Hematopoietic multipotent progenitor cell treated with erythropoietin and hydrocortisone succinate and interleukin-3 and kit ligand, for 6 days (in vitro differentiated cells): ENCODE measurements around the gene MREG.

Source experiments
- DNase-seq: peaks from one replicate; pipeline ENCODE4 v3.0.0-alpha.2; 2015

Gene MREG, protein sequence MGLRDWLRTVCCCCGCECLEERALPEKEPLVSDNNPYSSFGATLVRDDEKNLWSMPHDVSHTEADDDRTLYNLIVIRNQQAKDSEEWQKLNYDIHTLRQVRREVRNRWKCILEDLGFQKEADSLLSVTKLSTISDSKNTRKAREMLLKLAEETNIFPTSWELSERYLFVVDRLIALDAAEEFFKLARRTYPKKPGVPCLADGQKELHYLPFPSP

DNA sequence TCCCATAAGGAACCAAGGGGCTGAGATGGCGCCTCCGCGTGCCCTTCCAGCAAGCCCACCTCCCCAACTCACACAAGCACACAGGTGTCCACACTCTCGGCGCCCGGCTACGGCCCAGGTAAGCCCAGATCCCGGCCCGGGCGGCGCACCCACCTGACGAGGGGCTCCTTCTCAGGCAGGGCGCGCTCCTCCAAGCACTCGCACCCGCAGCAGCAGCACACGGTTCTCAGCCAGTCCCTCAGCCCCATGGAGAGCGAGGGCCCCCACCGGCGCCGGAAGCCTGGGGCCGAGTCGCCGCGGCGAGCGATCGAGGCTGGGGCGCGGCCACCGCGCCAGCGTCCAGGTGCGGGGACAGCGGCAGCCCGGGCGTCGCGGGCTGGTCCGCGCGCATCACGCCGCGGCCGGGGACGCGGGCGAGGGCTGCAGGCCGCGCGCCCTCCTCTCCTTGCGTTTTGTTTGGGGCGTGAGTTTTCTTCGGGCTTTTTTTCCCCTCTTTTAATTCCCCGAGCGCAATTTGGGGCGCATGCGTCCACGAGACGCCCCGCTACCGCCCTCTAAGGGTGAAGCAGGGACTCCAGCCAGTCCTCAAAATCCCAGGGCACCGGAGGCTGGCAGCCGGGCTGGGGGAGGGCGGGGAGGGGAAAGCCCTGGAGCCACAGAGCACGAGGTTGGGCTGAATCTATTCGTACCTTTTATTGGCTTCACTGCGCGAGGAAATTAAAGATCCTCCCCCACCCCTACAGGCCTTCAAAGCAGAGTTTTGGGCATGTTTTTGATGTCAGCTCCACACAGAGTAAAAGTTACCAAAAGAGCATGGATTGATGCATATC is at the start of gene MREG:
TSS of gene MREG (minus strand) at position 472 of the 830 bp plus-strand sequence. CDS start at position 248, 224 bp downstream.
- DNase-seq, result peak; percentile 93

DNA sequence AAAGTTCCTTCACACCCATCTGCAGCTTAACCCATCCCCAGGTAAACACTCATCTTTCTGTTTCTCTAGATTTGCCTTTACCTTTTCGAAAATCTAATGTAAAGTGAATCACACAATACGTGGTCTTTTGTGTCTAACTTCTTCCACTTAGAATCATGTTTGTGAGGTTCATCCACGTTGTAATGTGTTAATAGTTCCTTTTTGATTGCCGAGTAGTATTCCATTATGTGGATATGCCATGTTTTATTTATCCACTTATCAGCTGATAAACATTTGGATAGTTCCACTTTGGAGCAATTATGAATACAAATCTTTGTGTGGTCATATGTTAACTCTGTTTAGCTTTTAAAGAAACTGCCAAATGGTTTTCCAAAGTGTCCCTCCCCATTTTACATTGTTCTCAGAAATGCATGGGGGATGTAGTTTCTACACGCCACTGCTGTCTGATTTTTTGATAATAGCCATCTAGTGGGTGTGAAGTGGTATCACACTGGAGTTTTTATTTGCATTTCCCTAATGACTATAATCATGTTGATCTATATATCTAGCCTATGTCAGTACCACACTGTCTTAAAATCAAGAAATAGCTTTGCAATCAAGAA is 46.0 kb upstream of the MREG start:
- DNase-seq, result peak; percentile 41

DNA sequence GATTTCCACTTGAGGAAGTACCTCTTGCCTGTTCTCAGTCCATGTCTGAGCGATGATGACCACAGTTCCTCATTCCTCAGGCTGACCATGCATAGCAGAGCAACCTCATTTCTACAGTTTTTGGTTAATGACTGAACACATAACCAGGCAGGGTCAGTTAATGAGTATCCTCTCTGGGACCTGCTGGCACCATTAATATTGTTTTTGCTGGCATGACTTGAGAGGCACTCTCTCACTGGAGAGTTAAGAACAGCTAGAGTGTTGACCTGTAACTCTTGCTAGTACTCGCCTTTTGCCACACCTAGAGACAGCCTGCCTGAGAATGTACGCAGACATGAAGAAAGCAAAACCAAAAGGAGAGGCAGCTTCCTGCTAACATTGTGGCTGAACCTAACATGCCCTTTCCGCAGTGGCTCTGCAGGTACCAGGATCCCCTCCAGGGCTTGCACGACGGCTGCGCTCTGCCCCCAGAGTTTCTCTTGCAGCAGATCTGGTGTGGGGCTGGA is 44.4 kb upstream of the MREG start:
- DNase-seq, result peak; percentile 23

DNA sequence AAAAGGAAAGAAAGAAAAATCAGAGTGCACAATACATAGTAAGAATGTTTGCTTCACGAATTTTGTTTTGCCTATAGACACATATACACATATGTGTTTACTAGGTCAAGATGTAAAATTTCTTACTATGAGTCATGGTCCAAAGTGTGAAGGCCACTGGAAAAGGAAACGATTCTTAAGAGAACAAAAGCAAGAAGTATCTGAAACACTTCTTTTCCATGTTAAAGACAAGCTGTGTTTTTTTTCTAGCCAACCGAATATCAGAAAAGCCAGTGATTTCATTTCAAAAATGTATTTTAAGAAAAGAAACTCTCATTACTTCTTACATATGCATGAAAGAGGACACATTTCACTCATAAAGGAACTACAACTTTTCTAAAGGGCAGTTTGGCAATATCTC is 43.4 kb upstream of the MREG start:
- DNase-seq, result no peak

DNA sequence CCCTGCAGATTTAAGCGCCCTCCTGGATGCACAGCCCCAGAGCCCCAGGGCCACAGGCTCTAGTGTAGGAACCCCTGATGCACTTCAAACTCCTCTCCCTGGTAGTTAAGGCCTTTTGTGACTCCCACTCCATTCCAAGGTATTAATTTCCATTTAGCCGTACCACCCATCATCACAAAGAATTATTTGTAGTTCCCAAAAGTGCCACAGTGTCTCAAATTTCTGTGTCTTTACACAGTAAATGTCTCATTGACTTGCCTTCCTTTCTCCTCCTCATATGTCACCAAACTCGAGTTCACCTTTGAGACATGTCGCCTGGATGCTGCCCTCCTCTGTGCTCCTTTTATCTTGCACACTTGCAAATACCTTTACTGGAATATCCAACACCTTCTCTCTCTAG is 42.3 kb upstream of the MREG start:
- no peak for DNase-seq

DNA sequence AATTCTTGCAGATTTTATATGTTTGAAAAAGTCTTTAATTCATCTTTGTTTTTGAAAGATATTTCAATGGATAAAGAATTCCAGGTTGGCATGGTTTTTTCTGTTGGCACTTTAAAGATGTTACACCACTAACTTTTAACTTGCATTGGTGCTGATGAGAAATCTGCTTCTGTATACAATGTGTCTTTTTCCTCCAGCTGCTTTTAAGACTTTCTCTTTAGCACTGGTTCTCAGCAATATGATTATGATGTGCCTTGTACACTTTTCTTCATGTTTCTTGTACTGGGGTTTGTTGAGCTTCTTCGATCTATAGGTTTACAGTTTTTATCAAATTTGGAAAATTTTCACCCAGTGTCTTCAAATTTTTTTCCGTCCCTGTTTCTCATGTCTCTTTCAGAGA is 39.1 kb upstream of the MREG start:
- DNase-seq, result no peak

DNA sequence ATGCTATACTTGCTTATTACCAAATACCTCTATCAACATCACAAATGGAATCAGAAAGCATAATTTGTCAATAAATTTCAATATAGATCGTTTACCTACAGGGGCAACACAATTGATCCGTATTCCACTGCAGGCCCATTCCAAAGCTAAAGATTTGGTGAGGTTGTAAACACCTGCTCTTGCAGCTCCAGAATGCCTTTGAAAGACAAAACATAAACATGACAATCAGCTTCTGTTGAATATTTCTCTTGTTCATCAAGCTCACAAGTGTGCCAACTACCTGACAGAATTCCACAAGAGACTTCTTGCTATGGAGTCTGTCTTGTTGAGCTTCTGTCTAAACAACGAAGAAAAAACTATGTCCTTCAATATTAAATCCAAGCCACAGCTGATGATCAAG is 38.0 kb upstream of the MREG start:
- no peak for DNase-seq

DNA sequence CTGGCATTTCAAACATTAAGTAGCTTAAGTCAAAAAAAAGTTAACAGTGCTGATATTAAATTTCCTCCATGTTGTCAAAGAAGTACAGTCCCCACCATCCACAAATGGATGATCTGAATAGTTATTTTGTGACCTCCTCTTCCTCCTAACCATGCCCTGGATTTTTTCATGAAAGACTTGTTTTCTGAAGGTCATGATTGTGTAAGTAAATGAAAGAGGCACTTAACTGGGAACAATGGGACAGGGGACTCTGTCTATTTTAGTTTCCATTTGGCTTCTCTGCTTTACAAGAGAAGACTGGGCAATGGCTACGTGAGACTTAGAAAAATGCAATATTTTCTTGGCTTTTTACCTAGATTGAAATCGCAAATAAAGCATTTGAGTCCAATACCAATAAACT is 36.1 kb upstream of the MREG start:
- DNase-seq, result no peak

DNA sequence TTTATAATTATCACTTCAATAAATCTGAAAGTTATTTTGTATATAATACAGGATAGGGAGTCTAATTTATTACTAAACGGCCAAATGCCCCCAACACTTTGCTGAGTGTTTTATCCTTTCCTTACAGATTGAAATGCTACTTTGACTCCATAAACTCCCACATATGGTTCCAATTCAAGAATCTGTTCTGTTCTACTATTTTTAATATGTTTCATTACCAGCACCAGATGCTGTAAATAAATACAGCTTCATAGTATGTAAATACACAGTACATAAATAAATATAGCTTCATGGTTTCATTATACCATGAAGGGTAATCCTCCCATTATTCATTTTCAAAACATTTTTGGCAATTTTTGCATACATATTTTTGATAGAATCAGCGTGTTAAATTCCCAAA is 34.0 kb upstream of the MREG start:
- no peak for DNase-seq

DNA sequence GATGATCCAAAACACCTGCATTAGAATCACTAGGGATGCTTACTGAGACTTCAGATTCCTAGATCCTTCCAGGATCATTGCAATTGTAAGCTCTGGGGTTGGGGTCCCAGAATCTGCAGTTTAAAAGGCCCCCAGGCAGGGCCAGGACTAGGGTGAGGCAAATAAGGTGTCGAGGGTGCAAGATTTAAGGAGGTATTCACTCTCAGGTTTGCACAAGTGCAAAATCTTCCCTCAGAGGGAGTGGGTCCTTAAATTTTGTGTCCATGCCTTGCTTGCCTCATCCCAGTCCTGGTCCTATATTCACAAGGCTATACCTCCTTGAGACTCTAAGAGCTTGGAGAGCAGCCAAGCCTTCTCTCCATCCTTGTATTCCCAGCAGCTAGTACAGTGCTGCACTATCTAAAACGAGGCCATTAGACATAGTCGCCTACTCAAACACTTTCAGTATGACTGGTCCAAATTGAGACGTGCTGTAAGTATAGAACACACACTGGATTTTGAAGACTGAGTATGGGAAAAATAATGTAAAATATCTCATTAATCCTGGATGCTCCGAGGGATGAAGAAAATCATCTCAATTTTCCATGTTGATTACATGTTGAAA is 31.6 kb upstream of the MREG start:
- DNase-seq, result no peak

DNA sequence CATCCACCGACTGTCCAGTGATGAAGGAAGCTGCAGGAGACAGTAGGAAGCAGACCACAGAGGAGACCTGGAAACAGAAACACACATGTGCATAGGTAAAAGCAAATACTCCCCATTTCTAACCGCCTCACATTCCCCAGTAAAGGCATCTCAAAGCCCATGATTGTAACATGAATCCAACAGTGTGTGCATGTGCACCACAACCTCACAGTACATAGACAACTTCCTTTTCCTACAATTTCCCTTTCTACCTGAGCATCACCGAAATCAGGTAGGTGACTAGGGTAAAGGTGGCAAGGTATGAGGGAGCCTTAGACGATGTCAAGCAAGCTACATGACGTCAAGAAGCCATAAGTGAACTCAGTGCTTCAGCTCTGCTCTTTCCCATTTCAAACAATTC is 30.6 kb upstream of the MREG start:
- DNase-seq, result no peak

DNA sequence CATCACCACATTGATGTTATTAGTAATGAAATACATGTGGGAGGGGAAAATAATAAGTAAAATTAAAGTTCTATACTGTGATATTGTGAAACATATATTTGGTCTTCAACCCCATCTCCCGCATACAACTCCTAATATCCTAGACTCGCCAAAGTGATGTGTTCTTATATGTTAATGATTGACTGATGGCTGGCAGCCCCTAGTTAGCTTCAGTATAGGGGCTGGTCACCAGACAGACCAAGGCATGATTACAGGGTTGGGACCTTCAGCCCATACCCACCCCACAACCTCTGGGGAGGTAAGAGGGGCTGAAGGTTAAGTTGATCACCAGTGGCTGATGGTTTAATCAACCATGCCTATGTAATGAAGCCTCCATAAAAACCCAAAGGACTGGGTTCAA is 28.1 kb upstream of the MREG start:
- no peak for DNase-seq

DNA sequence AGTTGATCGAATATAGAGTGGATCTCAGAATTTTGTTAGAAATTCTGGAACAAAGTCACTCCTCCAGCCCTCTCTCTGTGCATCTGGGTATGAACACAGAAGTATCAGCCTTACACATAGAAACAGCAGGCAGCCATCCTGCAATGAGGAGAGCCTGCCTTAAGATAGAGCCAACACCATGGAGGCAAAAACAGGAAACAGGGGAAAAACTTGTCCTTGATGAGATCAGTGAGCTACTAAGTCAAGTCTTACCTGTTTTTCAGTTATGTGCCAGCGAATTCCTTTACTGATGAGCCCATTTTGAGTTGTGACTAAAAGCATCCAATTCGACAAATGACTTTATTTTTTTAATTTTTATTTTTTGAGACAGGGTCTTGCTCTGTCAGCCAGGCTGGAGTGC is 26.6 kb upstream of the MREG start:
- no peak for DNase-seq

DNA sequence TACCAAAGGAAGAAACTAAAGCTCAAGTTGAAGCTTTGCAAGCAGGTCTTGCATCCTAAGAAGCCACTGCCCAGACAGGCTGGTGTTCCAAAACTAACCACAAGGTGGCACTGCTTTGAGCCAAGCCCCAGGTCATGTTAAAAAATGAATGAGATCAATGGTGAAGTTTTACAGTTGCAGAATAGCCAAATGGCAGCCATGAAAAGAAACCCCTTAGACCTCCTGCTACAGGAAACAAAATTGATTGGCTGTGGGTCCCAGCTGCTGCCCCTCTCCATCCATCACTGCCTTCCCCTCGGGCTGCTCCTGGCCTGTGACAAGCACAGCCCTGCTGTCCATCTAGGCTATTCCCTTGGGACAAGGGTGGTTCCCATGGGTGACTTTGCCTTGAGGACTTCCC is 20.7 kb upstream of the MREG start:
- peak; percentile 74 for DNase-seq

DNA sequence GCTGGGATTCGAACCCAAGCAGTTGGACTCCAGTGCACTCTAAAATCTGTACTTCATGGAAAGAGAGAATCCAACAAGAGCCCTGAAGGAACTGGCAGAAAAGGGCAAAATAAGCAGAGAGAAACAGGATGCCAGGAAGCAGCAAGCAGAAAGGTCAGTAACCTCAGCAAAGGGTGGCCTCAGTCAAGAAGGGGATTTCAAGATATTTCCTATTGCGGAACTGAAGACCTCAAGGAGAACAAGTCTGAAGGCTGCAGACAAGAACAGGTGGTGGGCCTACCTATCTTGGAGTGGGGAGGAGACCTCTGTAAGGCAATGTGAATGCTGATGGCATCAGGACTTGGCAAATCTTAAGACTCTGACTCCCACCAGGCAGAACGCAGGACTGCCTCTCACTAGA is 20.1 kb upstream of the MREG start:
- no peak for DNase-seq

DNA sequence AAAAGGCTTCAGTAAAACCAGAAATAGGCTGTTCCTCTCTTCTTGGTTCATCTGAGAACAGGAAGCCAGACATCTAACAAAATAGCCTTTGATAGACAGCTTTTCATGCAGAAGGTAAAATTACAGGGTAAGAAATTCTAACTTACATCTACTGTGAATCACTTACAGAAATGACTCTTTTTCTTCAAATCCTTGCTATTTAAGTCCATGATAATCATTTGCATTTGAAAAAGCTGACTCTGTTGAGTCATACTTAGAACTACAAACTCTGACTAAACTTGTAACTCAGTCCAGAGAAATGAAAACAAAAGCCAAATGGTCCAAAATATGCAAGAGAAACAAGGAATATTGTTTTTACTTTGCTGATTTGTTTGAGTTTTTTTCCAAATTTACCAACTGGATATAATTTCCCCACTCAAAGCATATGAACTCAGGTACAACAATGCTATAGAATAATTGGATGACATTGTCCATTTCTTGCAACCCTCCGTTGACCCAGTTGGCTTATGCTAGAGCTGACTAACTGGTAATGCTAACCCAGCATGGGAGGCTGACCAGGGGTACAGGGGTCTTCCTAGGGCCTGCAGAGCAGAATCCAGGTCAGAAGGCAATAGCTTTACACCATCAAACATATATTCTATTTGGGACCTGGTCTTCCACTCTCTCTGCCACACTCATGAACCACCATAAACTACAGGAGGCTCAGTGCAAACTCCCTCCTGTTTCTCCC is 18.8 kb upstream of the MREG start:
- no peak for DNase-seq

DNA sequence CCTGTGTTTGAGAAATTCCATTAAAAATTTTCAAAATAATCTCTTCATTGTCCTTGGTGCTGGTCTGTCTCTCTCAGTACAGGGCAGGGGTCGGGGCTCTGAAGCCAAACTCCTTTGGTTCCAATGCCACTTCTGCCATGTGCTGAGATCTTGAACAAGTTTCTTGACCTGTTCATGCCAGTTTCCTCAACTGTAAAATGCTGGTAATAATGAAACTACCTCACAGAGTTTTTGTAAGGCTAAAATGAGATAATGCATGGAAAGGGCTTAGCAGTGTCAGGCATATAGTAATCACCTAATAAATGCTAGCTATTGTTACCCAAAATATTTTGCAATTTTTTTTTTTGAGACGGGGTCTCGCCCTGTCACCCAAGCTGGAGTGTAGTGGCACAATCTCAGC is 16.9 kb upstream of the MREG start:
- DNase-seq, result no peak

DNA sequence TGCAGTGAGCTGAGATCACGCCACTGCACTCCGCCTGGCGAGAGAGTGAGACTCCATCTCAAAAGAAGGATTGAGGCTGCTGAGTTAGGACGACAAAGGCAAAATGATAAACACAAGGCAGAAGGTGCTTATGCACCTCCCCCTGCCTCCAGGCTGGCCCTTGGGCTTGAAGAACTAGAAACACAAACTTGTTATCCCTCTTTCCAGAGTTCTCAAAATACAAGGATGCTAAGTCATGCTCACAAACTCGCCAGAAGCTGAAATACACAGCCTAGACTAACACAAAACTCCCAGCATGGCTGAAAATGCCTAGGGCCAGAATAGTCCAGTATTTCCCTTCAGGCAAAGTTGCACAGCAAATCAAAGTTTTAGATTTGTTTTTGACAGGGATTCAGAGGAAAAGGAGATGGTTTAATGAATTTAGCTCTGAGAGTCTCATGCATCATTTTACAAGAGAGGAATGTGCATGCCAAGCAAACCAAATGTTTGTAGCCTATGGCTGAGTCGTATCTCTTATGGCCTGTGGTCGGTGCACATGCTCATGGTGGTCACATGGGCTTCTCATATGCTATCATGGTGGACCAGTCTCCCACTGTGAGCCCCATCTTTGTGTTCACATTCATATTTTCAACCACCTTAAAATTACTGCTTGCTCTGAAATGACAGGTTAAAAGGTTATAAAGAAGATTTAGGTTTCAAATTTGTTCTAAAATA is 16.2 kb upstream of the MREG start:
- DNase-seq, result no peak

DNA sequence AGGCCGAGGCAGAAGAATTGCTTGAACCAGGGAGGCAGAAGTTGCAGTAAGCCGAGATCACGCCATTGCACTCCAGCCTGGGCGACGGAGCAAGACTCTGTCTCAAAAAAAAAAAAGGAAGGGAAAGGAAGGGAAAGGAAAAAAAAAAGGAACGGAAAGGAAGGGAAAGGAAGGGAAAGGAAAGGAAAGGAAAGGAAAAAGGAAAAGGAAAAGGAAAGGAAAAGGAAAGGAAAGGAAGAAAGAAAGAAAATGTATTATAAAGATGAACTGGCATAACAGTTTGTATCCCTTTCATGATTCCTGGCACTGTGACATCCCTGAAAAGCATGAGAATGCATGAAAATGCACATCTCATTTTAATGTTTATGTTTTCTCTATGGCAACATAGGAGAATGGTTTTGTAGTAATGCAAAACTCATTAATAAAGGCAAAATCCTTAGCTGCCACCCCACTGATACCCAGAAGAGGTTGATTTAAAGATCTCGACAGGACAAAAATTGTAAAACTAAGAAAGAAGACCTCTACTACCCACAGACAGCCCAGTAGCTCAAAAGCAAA is 11.5 kb upstream of the MREG start:
- DNase-seq, result no peak

DNA sequence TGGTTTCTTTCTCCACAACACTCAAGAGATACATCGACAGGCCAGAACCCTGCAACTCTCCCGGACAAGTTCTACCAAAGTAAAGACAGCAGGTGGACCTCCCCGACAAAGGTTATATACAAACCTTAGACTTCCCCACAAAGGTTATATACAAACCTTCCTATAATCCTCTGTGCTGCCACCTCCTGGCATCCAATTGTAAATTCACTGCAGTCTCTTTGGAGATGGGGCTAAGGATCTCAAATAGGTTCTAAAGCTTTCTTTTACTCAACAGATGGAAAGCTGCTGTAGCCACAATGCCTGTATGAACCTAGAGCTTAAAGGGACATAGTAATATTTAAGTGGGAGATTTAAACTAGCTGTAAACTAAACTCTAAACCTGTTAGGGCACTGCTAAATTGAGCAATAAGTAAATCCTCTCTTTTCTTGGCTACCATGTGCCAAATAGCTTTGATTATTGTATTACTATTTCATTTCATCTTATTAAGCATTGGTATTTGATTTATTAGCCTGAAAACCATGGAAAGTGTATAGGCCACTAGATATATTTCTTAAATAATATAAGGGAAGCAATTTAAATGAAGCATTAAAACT is 9.8 kb upstream of the MREG start:
- peak; percentile 85 for DNase-seq

DNA sequence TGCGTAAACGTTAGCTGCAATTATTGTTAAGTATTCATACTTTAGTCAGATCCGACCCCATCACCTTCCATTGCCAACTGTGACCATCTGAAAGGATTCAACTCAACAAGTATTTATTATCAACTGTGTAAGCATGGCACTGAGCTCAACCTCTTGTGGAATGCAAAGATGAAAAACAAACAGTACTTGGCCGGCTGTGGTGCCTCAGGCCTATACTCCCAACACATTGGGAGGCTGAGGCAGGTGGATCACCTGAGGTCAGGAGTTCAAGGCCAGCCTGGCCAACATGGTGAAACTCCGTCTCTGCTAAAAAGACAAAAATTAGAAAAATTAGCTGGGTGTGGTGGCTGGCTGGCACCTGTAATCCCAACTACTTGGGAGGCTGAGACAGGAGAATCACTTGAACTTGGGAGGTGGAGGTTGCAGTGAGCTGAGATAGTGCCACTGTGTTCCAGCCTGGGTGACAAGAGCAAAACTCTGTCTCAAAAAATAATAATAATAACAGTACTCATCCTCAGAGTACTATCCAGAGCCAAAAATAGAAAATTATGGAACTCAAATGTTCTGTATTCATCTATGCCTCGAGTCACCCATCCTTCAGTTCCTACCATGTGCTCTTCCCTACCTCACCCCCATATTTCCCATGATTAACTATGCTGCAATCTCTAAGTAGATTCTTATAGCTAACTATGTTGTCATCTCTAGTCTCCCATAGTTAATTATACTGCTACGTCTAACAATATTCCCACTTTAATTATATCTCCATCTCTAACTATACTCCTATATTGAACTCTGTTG is 8.6 kb upstream of the MREG start:
- DNase-seq, result no peak
